Fibroblast of lung (primary cell): Measurements from ENCODE around the gene KIF18A. TPM values are rescaled to one million over a fixed set of nuclear protein-coding genes. Genes with fewer than 3 reads are reported as not detected.

Experiments used
- DNase-seq, 2 donors: peaks; one replicate each; pipeline versions ENCODE4 v3.0.0 to v3.0.0-alpha.2; 2010; ENCODE audit warnings: low read depth in 2 of 2
- H2AFZ ChIP-seq: 2 replicates; pipeline ENCODE4 v1.5.1; 2012; ENCODE audit warnings: low read length, control low read depth, inconsistent platforms
- H3K27ac ChIP-seq: 2 replicates; pipeline ENCODE4 v1.5.1; 2011; ENCODE audit warnings: low read length, control low read depth; ENCODE audit not compliant: insufficient read depth
- H3K27me3 ChIP-seq: 2 replicates; pipeline ENCODE4 v1.5.1; 2011; ENCODE audit warnings: mild to moderate bottlenecking, low read length; ENCODE audit not compliant: control insufficient read depth, insufficient read depth
- H3K36me3 ChIP-seq: 2 replicates; pipeline ENCODE4 v1.5.1; 2011; ENCODE audit warnings: low read length; ENCODE audit not compliant: control insufficient read depth, insufficient read depth
- H3K4me1 ChIP-seq: 2 replicates; pipeline ENCODE4 v1.5.1; 2011; ENCODE audit warnings: low read length; ENCODE audit not compliant: control insufficient read depth, insufficient read depth; ENCODE audit errors: extremely low read depth
- H3K4me2 ChIP-seq: 2 replicates; pipeline ENCODE4 v1.5.1; 2011; ENCODE audit warnings: low read length, control low read depth; ENCODE audit not compliant: insufficient read depth; ENCODE audit errors: extremely low read depth
- H3K4me3 ChIP-seq, 4 experiments: fragments of 200-600 bp in 1 of 4; sonication (generic) in 1 of 4; replicated peaks in 1 of 4; 2 replicates each; pipeline ENCODE4 v1.5.1; 2011 to 2016; ENCODE audit warnings: low read length in 4 of 4, low read depth in 3 of 4, mild to moderate bottlenecking in 3 of 4, control low read depth in 2 of 4, inconsistent platforms in 1 of 4, mixed read lengths in 1 of 4; ENCODE audit not compliant: insufficient read depth in 1 of 4; ENCODE audit errors: control extremely low read depth in 1 of 4
- H3K79me2 ChIP-seq: 2 replicates; pipeline ENCODE4 v1.5.1; 2012; ENCODE audit warnings: mild to moderate bottlenecking, low read length, inconsistent platforms; ENCODE audit not compliant: control insufficient read depth, insufficient read depth
- H3K9ac ChIP-seq: 2 replicates; pipeline ENCODE4 v1.5.1; 2011; ENCODE audit warnings: mild to moderate bottlenecking, low read length, control low read depth; ENCODE audit not compliant: insufficient read depth
- H3K9me3 ChIP-seq: 2 replicates; pipeline ENCODE4 v1.5.1; 2012; ENCODE audit warnings: low read depth, low read length; ENCODE audit not compliant: control insufficient read depth, insufficient read depth
- H4K20me1 ChIP-seq: 2 replicates; pipeline ENCODE4 v1.5.1; 2011; ENCODE audit warnings: low read length; ENCODE audit not compliant: control insufficient read depth, insufficient read depth; ENCODE audit errors: extremely low read depth
- CTCF ChIP-seq, 2 donors: IDR thresholded peaks in 1 of 2; conservative IDR thresholded peaks in 1 of 2; 1 replicate in 1 of 2; 2 replicates in 1 of 2; pipeline ENCODE4 v1.5.1; 2011 to 2012; ENCODE audit warnings: low read length in 2 of 2, control low read depth in 1 of 2, inconsistent platforms in 1 of 2, low read depth in 1 of 2, mild to moderate bottlenecking in 1 of 2
- EZH2 ChIP-seq: IDR thresholded peaks from 2 replicates; pipeline ENCODE4 v1.5.1; 2012; ENCODE audit warnings: low read length, control low read depth, mild to moderate bottlenecking; ENCODE audit errors: missing control alignments
- polyA plus RNA-seq, 2 donors: library from polyadenylated mRNA; depleted of rRNA in 1 of 2; stranded (reverse) in 1 of 2; unstranded in 1 of 2; fragments of >200 nt; gene quantifications; 2 replicates each; pipeline ENCODE4 v1.2.1, GENCODE V29; 2011 to 2012; ENCODE audit warnings: missing spikeins in 1 of 2
- total RNA-seq: library from RNA; depleted of rRNA; stranded (reverse); fragments of >200 nt; gene quantifications from 2 replicates; pipeline ENCODE4 v1.2.1, GENCODE V29; 2014

Gene KIF18A
- total and polyA plus RNA-seq, 2 donors (not counting 1 experiment from before 2014, with no cell fraction given), result 5.8 to 12.6 TPM

DNA sequence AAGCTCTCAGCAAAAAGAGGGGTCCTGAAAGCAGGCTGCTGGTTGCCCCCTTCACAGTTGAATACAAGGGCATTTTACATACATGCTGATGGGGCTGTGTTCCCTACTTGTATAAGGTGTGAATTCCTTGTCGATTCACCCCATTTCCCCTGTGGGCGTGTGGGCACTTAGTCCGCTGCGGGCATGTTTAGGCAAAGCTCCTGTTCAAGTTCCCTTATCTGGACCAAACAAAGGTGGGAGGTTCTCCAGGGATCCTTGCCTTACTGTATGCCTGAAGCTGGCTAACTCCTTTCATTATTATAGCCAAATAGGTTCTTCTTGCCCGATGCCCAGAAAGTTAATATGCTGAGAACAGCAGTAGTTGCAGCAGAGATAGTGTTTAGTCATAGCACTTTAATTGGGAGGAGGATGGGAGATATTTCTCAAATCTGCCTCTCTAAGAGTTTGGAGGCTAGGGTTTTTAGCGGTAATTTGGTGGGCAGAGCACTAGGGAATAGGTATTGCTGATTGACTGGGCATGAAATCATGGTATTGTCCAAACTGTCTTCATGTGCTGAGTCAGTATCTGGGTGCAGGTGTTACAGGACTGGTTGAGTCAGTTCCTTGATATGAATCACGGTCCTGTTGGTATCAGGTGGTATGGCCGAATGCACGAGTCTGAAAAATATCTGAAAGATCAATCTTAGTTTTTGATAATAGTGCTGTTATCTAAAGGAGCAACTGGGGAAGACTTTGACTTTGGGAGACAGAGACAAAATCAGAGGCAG is 32.9 kb upstream of the KIF18A start:
- no peak overlapping the region for H2AFZ ChIP-seq
- no peaks in the 10 kb centered on the region for H3K36me3 ChIP-seq
- no peak overlapping the region for H3K9ac ChIP-seq
- H3K27me3 ChIP-seq, result no peaks in the 10 kb centered on the region
- no peak overlapping the region for H3K4me3 ChIP-seq
- H4K20me1 ChIP-seq, result no peaks in the 10 kb centered on the region
- no peak for TF ChIP-seq CTCF (conservative IDR thresholded peaks at IDR 0.05 in 1 of 2, IDR thresholded peaks at IDR 0.05 in 1 of 2; ENCODE audit: low read depth in 1 of 2, low read length in 2 of 2)
- TF ChIP-seq EZH2, result no peak
- no peak for DNase-seq
- no peaks in the 10 kb centered on the region for H3K79me2 ChIP-seq
- H3K9me3 ChIP-seq, result peaks cover 2% of the 10 kb centered on the region
- H3K27ac ChIP-seq, result no peak overlapping the region
- no peak overlapping the region for H3K4me2 ChIP-seq
- H3K4me1 ChIP-seq, result no peaks in the 10 kb centered on the region

- no peak overlapping the region for H3K4me3 ChIP-seq
- no peak overlapping the region for H3K4me2 ChIP-seq
- no peak overlapping the region for H3K27ac ChIP-seq
- no peaks in the 10 kb centered on the region for H4K20me1 ChIP-seq
- DNase-seq, result no peak
- peaks cover 2% of the 10 kb centered on the region for H3K9me3 ChIP-seq
- TF ChIP-seq EZH2 (no peak), CTCF (conservative IDR thresholded peaks at IDR 0.05 in 1 of 2, IDR thresholded peaks at IDR 0.05 in 1 of 2; ENCODE audit: low read depth in 1 of 2, low read length in 2 of 2) (no peak)
- no peak overlapping the region for H2AFZ ChIP-seq
- H3K27me3 ChIP-seq, result no peaks in the 10 kb centered on the region
- H3K9ac ChIP-seq, result no peak overlapping the region
- H3K79me2 ChIP-seq, result no peaks in the 10 kb centered on the region
- H3K4me1 ChIP-seq, result no peaks in the 10 kb centered on the region
- peaks cover 2% of the 10 kb centered on the region for H3K36me3 ChIP-seq
These were observed 32.0 kb upstream of the KIF18A start for GRCh38 chr11:28139841-28140415.

DNA sequence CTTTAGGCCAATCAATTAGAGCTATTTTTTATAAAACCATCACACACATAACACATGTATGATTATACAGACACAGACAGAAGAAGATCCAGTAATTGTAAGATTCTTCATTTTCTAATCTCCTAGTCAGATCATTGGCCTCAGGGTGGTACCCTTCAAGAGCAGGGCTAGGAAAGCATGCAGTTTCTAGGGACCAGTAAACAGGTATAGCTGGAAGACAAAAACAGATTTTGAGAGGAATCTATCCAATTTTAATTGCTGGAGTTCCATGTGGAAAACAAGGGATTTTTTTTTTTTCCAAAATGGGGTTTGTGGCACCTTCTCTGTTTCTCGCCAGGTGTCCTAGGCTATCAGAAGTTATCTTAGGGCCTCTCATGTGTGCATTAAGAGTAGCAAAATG is 29.9 kb upstream of the KIF18A start:
- H3K36me3 ChIP-seq, result peaks cover 2% of the 10 kb centered on the region
- no peak overlapping the region for H3K4me3 ChIP-seq
- TF ChIP-seq CTCF (conservative IDR thresholded peaks at IDR 0.05 in 1 of 2, IDR thresholded peaks at IDR 0.05 in 1 of 2; ENCODE audit: low read depth in 1 of 2, low read length in 2 of 2) (no peak), EZH2 (no peak)
- H2AFZ ChIP-seq, result no peak overlapping the region
- DNase-seq, result no peak
- no peaks in the 10 kb centered on the region for H4K20me1 ChIP-seq
- peaks cover 2% of the 10 kb centered on the region for H3K9me3 ChIP-seq
- no peak overlapping the region for H3K4me2 ChIP-seq
- H3K27ac ChIP-seq, result no peak overlapping the region
- no peaks in the 10 kb centered on the region for H3K79me2 ChIP-seq
- H3K9ac ChIP-seq, result no peak overlapping the region
- H3K27me3 ChIP-seq, result no peaks in the 10 kb centered on the region
- peaks cover 4% of the 10 kb centered on the region for H3K4me1 ChIP-seq
